ENCODE data around the gene KPNA2. TPM values are rescaled to one million over a fixed set of nuclear protein-coding genes. Genes with fewer than 3 reads are reported as not detected.

Gene KPNA2
- total and polyA plus RNA-seq, 7 experiments from 2014 or later, result 8.4 to 161 (median 18.7) TPM

Other genes with a start within 250 kb of the KPNA2 start
- gene BPTF, start 210.2 kb upstream of the KPNA2 start, total RNA-seq, result 100 to 1,000 TPM; 111 to 219 (median 163) TPM
- 10 to 100 TPM; 16.0 to 22.1 TPM for gene BPTF, start 210.2 kb upstream of the KPNA2 start, polyA plus RNA-seq
- 1 to 10 TPM in 2 of 5 experiments, under 1 TPM in 2, not detected in 1; 0.59 to 6.9 (median 1.5) TPM for gene C17orf58, start 39.3 kb upstream of the KPNA2 start, total RNA-seq
- gene C17orf58, start 39.3 kb upstream of the KPNA2 start, polyA plus RNA-seq, result under 1 TPM in 1 of 2 donors, not detected in 1; 0.28 TPM
- 10 to 100 TPM; 47.6 to 85.5 (median 73.8) TPM for gene AMZ2, start 212.3 kb downstream of the KPNA2 start, total RNA-seq
- gene AMZ2, start 212.3 kb downstream of the KPNA2 start, polyA plus RNA-seq, result 100 to 1,000 TPM in 1 of 2 donors, 10 to 100 TPM in 1; 98.4 to 103 TPM

Measured in naive thymus-derived CD4-positive, alpha-beta T cell (primary cell).